ENCODE measurements around the gene MBTPS1. TPM values are rescaled to one million over a fixed set of nuclear protein-coding genes. Genes with fewer than 3 reads are reported as not detected.

Gene MBTPS1
- polyA plus RNA-seq, 2 of the 4 experiments (the other 2 are of a cell fraction), result 50.3 to 88.4 TPM

DNA sequence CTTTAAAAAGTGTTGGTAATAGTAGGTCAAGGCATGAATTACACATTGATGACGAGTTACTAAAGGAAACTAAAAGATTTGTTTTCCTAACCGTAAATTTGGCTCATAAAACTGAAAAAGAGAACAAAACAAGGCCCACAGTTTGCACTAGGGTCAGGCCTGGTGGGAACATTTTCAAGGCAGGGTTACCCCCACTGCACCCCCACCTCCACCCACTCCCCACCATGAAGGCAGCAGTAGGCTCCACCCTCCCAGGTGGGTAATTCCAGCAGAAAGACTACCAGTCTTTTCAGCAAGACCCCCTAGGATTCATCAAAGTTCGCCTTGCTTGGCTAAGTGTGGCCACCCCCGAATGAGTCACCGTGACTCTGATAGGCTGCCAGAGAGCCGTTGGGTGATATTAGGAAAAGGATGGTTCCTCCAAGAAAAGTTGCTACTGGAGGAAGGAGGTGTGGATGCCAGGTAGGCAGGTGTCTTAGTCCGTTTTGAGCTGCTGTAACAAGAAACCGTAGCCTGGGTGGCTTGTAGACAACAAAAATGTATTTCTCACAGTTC is 37.0 kb upstream of the MBTPS1 start (continued):
- TF ChIP-seq, protein P1, sequence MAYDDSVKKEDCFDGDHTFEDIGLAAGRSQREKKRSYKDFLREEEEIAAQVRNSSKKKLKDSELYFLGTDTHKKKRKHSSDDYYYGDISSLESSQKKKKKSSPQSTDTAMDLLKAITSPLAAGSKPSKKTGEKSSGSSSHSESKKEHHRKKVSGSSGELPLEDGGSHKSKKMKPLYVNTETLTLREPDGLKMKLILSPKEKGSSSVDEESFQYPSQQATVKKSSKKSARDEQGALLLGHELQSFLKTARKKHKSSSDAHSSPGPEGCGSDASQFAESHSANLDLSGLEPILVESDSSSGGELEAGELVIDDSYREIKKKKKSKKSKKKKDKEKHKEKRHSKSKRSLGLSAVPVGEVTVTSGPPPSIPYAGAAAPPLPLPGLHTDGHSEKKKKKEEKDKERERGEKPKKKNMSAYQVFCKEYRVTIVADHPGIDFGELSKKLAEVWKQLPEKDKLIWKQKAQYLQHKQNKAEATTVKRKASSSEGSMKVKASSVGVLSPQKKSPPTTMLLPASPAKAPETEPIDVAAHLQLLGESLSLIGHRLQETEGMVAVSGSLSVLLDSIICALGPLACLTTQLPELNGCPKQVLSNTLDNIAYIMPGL (CRISPR knock-in tag; IDR thresholded peaks at IDR 0.05; ENCODE audit: borderline replicate concordance), result no peak

DNA sequence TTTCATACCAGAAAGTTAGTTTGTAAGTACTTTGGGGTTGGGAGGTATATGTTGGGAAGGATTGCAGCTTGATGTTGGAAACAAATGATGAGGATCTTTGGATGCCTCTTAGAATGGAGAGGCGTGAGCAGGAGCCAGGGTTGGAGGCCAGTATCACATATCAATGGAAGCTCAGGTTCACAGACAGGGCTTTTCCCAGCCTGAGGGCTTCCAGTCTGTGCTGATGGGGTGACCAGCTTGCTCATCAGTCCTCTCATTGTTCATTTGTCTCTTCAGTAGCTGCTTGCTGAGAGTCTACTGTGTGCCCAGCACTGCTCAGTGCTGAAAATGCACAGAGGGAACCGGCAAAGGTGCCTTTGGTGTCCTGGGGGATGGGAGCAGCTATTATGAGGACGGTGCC is 34.2 kb upstream of the MBTPS1 start:
- CTCF ChIA-PET, result interaction anchor here (1.2 to 2.6 kb wide), 3 partner anchors 17 to 66 kb away, joined by 4 to 7 read pairs (median 5); partner anchors contain the start of gene TAF1C
- DNase-seq (ENCODE audit: low read depth in 1 of 2, low spot score in 1 of 2) (no peak), ATAC-seq (0 out of 6 replicates have a peak, but pooled peaks of 1 of the 2 experiments have one; percentile 35), FAIRE-seq (no peak)
- Histone ChIP-seq H3K4me2 (no peak overlapping the region), H3K4me3 (no peak overlapping the region), H3K27ac (no peak overlapping the region), H3K4me1 (no peaks in the 10 kb centered on the region), H3K9me3 (no peaks in the 10 kb centered on the region)
- TF ChIP-seq ZSCAN20 (CRISPR knock-in tag; IDR thresholded peaks at IDR 0.05) (no peak), TP53 (CRISPR knock-in tag; IDR thresholded peaks at IDR 0.05) (no peak), HOXB5 (CRISPR knock-in tag; IDR thresholded peaks at IDR 0.05) (no peak), EP300 (IDR thresholded peaks at IDR 0.05) (no peak), EHMT2 (IDR thresholded peaks at IDR 0.05; ENCODE audit: low read depth) (no peak), HEYL (CRISPR knock-in tag; IDR thresholded peaks at IDR 0.05) (no peak), NPAS2 (CRISPR knock-in tag; IDR thresholded peaks at IDR 0.05; ENCODE audit: borderline replicate concordance) (no peak), JUN (IDR thresholded peaks at IDR 0.05) (no peak)
- 42% methylated on average over 3 of the region's 3 CpGs for WGBS (ENCODE audit: missing lambda C conversion rate)
- POLR2A ChIA-PET, result no interaction called here

DNA sequence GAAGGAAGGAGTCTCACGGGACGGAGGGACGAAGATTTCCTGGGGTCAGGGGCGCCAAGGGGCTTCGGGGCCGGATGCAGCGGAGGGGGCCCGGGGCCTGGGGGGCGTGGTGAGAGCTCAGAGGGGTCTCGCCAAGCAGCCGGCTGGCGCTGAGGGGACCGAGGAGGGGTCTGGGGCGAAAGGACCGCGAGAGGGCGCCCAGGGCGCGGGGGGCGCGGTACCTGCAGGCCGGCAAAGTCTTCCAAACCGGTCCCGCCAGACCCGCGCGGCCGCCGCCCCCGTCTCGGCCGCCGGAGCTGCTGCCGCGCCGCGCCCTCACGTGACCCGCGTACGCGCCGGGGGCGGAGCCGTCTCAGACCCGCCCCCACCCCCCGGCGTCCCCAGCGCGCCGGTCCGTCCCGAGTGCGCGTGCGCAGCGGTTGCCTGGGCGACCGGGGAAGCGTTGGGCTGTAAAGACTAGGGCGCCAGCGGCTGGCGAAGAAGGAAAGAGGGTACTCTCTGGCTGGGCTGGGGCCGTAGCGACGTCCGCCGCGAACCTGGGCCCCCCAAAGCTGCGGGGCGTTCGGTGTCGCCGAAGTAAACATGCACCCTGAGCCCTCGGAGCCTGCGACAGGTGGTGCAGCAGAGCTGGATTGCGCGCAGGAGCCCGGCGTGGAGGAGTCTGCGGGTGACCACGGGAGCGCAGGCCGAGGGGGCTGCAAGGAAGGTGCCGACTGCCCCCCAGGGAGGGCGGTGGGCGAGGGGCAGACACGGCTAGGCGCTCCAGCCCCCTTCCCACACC is 28.3 kb upstream of the MBTPS1 start, which contains the start of the genes DNAAF1 and HSDL1:
Gene DNAAF1 (plus strand): TSS at position 450 of the 781 bp plus-strand sequence. CDS start 133 bp downstream, at position 583.
Gene HSDL1 (minus strand): TSS at position 319 of the 781 bp plus-strand sequence. CDS start 13,856 bp downstream, outside the sequence.
- 3% methylated on average over 13 of the region's 89 CpGs for WGBS (ENCODE audit: missing lambda C conversion rate)
- H3K4me1 ChIP-seq, result peaks cover 5% of the 10 kb centered on the region; the same call in 1 of the 3 replicates
- H3K9me3 ChIP-seq, result no peaks in the 10 kb centered on the region
- peak within 1 kb of the TSS; percentile 77 to 95 for H3K27ac ChIP-seq
- H3K4me2 ChIP-seq, result peak within 1 kb of the TSS; percentile 92
- CTCF ChIA-PET, result interaction anchor here (0.6 to 1.4 kb wide), 6 partner anchors 13 to 60 kb away, joined by 3 to 5 read pairs (median 4); partner anchors contain the start of genes MBTPS1 and TAF1C
- ATAC-seq, result peak; percentile 82 to 85
- POLR2A ChIA-PET, result interaction anchor here (0.6 to 1.2 kb wide), 4 partner anchors 10 to 42 kb away, joined by 3 to 9 read pairs (median 4); partner anchors contain the start of genes MBTPS1 and TAF1C
- peak; percentile 83 to 87 for DNase-seq (ENCODE audit: low read depth in 1 of 2, low spot score in 1 of 2)
- no peak for FAIRE-seq
- peak within 1 kb of the TSS; percentile 82 for H3K4me3 ChIP-seq
- TF ChIP-seq, protein P2, sequence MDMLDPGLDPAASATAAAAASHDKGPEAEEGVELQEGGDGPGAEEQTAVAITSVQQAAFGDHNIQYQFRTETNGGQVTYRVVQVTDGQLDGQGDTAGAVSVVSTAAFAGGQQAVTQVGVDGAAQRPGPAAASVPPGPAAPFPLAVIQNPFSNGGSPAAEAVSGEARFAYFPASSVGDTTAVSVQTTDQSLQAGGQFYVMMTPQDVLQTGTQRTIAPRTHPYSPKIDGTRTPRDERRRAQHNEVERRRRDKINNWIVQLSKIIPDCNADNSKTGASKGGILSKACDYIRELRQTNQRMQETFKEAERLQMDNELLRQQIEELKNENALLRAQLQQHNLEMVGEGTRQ (IDR thresholded peaks at IDR 0.05), result no peak
- no peak for TF ChIP-seq ZNF302 (CRISPR knock-in tag; IDR thresholded peaks at IDR 0.05)
- TF ChIP-seq RFX5 (IDR thresholded peaks at IDR 0.05), result no peak
- no peak for TF ChIP-seq FOXS1 (CRISPR knock-in tag; IDR thresholded peaks at IDR 0.05)
- TF ChIP-seq, protein P3, sequence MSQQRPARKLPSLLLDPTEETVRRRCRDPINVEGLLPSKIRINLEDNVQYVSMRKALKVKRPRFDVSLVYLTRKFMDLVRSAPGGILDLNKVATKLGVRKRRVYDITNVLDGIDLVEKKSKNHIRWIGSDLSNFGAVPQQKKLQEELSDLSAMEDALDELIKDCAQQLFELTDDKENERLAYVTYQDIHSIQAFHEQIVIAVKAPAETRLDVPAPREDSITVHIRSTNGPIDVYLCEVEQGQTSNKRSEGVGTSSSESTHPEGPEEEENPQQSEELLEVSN (IDR thresholded peaks at IDR 0.05; ENCODE audit: borderline replicate concordance, low read depth), result no peak
- 0 out of 2 replicates have a peak, but pooled peaks have one; percentile 6 for TF ChIP-seq KDM1A (IDR thresholded peaks at IDR 0.05; ENCODE audit: low read depth)
- TF ChIP-seq TP53 (CRISPR knock-in tag; IDR thresholded peaks at IDR 0.05), result no peak
- no peak for TF ChIP-seq PHF8 (IDR thresholded peaks at IDR 0.05; ENCODE audit: borderline replicate concordance, low read depth)
- no peak for TF ChIP-seq SREBF2 (IDR thresholded peaks at IDR 0.05)
- no peak for TF ChIP-seq POLR2AphosphoS2 (conservative IDR thresholded peaks at IDR 0.05; ENCODE audit: low read length)
- TF ChIP-seq, protein P4, sequence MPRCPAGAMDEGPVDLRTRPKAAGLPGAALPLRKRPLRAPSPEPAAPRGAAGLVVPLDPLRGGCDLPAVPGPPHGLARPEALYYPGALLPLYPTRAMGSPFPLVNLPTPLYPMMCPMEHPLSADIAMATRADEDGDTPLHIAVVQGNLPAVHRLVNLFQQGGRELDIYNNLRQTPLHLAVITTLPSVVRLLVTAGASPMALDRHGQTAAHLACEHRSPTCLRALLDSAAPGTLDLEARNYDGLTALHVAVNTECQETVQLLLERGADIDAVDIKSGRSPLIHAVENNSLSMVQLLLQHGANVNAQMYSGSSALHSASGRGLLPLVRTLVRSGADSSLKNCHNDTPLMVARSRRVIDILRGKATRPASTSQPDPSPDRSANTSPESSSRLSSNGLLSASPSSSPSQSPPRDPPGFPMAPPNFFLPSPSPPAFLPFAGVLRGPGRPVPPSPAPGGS (IDR thresholded peaks at IDR 0.05), result peak; percentile 72; the same call in 2 of the 3 replicates
- no peak for TF ChIP-seq MYC (IDR thresholded peaks at IDR 0.05; ENCODE audit: borderline replicate concordance, low read length)
- TF ChIP-seq, protein P5, sequence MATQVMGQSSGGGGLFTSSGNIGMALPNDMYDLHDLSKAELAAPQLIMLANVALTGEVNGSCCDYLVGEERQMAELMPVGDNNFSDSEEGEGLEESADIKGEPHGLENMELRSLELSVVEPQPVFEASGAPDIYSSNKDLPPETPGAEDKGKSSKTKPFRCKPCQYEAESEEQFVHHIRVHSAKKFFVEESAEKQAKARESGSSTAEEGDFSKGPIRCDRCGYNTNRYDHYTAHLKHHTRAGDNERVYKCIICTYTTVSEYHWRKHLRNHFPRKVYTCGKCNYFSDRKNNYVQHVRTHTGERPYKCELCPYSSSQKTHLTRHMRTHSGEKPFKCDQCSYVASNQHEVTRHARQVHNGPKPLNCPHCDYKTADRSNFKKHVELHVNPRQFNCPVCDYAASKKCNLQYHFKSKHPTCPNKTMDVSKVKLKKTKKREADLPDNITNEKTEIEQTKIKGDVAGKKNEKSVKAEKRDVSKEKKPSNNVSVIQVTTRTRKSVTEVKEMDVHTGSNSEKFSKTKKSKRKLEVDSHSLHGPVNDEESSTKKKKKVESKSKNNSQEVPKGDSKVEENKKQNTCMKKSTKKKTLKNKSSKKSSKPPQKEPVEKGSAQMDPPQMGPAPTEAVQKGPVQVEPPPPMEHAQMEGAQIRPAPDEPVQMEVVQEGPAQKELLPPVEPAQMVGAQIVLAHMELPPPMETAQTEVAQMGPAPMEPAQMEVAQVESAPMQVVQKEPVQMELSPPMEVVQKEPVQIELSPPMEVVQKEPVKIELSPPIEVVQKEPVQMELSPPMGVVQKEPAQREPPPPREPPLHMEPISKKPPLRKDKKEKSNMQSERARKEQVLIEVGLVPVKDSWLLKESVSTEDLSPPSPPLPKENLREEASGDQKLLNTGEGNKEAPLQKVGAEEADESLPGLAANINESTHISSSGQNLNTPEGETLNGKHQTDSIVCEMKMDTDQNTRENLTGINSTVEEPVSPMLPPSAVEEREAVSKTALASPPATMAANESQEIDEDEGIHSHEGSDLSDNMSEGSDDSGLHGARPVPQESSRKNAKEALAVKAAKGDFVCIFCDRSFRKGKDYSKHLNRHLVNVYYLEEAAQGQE (IDR thresholded peaks at IDR 0.05), result no peak
- TF ChIP-seq, protein P6, sequence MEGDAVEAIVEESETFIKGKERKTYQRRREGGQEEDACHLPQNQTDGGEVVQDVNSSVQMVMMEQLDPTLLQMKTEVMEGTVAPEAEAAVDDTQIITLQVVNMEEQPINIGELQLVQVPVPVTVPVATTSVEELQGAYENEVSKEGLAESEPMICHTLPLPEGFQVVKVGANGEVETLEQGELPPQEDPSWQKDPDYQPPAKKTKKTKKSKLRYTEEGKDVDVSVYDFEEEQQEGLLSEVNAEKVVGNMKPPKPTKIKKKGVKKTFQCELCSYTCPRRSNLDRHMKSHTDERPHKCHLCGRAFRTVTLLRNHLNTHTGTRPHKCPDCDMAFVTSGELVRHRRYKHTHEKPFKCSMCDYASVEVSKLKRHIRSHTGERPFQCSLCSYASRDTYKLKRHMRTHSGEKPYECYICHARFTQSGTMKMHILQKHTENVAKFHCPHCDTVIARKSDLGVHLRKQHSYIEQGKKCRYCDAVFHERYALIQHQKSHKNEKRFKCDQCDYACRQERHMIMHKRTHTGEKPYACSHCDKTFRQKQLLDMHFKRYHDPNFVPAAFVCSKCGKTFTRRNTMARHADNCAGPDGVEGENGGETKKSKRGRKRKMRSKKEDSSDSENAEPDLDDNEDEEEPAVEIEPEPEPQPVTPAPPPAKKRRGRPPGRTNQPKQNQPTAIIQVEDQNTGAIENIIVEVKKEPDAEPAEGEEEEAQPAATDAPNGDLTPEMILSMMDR (IDR thresholded peaks at IDR 0.05), result no peak
